B cell (primary cell): Measurements from ENCODE around the gene COQ7.

Experiments
- EZH2 ChIP-seq: IDR thresholded peaks from 2 replicates; pipeline ENCODE4 v1.6.1; 2012; ENCODE audit warnings: borderline replicate concordance, low read depth, mild to moderate bottlenecking, moderate library complexity, low read length; ENCODE audit not compliant: insufficient read depth, poor library complexity, severe bottlenecking
- TF ChIP-seq, protein P1 (sequence below): fragments of 200-600 bp; IDR thresholded peaks from one replicate; pipeline ENCODE4 v1.8.0; 2022; ENCODE audit warnings: antibody characterized with exemption, mild to moderate bottlenecking

- TF ChIP-seq, protein P1, sequence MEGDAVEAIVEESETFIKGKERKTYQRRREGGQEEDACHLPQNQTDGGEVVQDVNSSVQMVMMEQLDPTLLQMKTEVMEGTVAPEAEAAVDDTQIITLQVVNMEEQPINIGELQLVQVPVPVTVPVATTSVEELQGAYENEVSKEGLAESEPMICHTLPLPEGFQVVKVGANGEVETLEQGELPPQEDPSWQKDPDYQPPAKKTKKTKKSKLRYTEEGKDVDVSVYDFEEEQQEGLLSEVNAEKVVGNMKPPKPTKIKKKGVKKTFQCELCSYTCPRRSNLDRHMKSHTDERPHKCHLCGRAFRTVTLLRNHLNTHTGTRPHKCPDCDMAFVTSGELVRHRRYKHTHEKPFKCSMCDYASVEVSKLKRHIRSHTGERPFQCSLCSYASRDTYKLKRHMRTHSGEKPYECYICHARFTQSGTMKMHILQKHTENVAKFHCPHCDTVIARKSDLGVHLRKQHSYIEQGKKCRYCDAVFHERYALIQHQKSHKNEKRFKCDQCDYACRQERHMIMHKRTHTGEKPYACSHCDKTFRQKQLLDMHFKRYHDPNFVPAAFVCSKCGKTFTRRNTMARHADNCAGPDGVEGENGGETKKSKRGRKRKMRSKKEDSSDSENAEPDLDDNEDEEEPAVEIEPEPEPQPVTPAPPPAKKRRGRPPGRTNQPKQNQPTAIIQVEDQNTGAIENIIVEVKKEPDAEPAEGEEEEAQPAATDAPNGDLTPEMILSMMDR, result no peak
- no peak for TF ChIP-seq EZH2
Observed at GRCh38 chr16:19068237-19068815, 912 bp downstream of the COQ7 start.
